Mucosa of descending colon (tissue), 3 donors: ENCODE data around the gene SPATA32. TPM values are rescaled to one million over a fixed set of nuclear protein-coding genes. Genes with fewer than 3 reads are reported as not detected.

Source experiments
- ATAC-seq: fragments of 200-7000 bp; cut with Tn5 transposase; one replicate; pipeline ENCODE4 v1.9.1; 2020; ENCODE audit warnings: mild to moderate bottlenecking, moderate library complexity
- DNase-seq, 3 donors: peaks; one replicate each; pipeline ENCODE4 v3.0.0-alpha.2; 2020
- H3K36me3 ChIP-seq: fragments of 200-600 bp; one replicate; pipeline ENCODE4 v1.8.0; 2021; ENCODE audit warnings: low read depth, mild to moderate bottlenecking
- H3K4me1 ChIP-seq: fragments of 200-600 bp; one replicate; pipeline ENCODE4 v1.8.0; 2021; ENCODE audit warnings: low read depth, mild to moderate bottlenecking
- H3K4me3 ChIP-seq: fragments of 200-600 bp; one replicate; pipeline ENCODE4 v1.8.0; 2021; ENCODE audit warnings: mild to moderate bottlenecking
- H3K9me3 ChIP-seq: fragments of 200-600 bp; one replicate; pipeline ENCODE4 v1.8.0; 2021; ENCODE audit warnings: mild to moderate bottlenecking
- CTCF ChIP-seq: fragments of 200-600 bp; IDR thresholded peaks from one replicate; pipeline ENCODE4 v1.8.0; 2022; ENCODE audit warnings: antibody characterized with exemption, mild to moderate bottlenecking
- intact Hi-C, 2 donors: fragments of 100-400 bp; cut with DNase I in 1 of 2; cut with micrococcal nuclease in 1 of 2; formaldehyde crosslinking; loops; one replicate each; pipeline versions ENCODE4 v1.11.0 to v1.11.1; 2022; cut with DNase I, micrococcal nuclease
- total RNA-seq, 3 donors: library from RNA; stranded (reverse); fragmentation: NEBNext Ultra II Directional in 2 of 3; extraction: Animal tissue kit (Norgen Biotek cat#: 25700) in 2 of 3; gene quantifications; one replicate each; pipeline versions ENCODE4 v1.2.1 to v1.2.4, GENCODE V29; 2021 to 2023
- donor health status: DM: no; HTN: no; CAD: no; lungs with moderate emphysema.
- donor health status: DM: no; HTN: no; CAD: no.
- donor health status: DM: no; HTN: yes; CAD: no.

Gene SPATA32
- total RNA-seq, 3 donors from 2014 or later = 0.19 to 0.22 TPM; not detected in 1

DNA sequence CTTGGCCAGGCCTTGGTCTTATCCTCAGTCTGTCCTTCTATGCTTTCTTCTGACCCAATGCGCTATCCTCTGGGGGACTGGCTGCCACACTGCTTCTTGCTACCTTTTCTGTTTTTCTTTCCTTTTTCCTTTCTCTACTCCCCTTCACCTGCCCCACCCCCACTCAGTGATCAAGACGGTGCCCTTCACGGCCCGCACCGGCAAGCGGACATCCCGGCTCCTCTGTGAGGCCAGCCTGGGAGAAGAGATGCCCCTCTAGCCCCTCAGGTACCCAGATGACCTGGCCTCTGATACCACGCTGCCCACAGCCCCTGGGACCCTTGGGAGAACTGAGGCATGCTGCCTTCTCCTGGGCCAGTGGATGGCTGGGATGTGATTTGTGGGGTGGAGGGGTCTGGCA, 15.6 kb downstream of the SPATA32 start:
- no peak overlapping the region for H3K4me3 ChIP-seq
- no peaks in the 10 kb centered on the region for H3K36me3 ChIP-seq
- DNase-seq (no peak), ATAC-seq (no peak)
- intact Hi-C loops = no loop called here
- H3K9me3 ChIP-seq = no peaks in the 10 kb centered on the region
- H3K4me1 ChIP-seq = peaks cover 29% of the 10 kb centered on the region
- TF ChIP-seq CTCF = no peak

DNA sequence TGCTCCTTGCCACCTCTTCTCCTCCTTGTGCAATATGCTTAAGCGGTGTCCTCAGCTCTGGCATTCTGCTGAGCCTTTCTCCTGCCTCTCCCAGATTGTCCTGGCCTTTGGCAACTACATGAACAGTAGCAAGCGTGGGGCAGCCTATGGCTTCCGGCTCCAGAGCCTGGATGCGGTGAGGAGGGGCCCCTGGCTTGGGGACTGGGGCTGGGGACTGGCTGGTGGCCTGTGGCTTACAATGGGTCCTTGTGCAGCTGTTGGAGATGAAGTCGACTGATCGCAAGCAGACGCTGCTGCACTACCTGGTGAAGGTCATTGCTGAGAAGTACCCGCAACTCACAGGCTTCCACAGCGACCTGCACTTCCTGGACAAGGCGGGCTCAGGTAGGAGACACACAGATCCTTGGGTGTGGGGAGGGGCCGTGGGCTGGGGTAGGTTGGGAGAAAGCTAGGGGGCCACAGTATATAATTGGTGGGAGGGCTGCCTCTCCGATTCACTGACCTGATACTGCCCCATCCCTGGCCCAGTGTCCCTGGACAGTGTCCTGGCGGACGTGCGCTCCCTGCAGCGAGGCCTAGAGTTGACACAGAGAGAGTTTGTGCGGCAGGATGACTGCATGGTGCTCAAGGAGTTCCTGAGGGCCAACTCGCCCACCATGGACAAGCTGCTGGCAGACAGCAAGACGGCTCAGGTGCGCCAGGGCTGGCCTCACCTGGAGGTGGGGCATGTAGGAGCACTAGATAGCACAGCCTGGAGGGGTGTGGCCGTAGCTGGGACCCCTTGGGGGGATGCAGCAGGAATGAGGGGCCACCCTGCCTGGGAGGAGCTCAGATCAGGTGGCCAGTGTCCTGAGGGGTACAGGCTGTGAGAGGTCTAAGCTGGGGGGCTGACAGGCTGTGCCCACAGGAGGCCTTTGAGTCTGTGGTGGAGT, 16.9 kb downstream of the SPATA32 start:
- H3K36me3 ChIP-seq = no peaks in the 10 kb centered on the region

GRCh38 chr17:45243750-45244149, 18.1 kb downstream of the SPATA32 start:
- no peaks in the 10 kb centered on the region for H3K9me3 ChIP-seq
- intact Hi-C loops = no loop called here
- no peak for TF ChIP-seq CTCF
- ATAC-seq (peak; percentile 52), DNase-seq (peak; percentile 82 to 89 (median 87))
- no peak overlapping the region for H3K4me3 ChIP-seq
- H3K4me1 ChIP-seq = peaks cover 29% of the 10 kb centered on the region
- H3K36me3 ChIP-seq = no peaks in the 10 kb centered on the region

More for the DNA sequence above, 16.9 kb downstream of the SPATA32 start:
- Histone ChIP-seq H3K9me3 (no peaks in the 10 kb centered on the region), H3K4me1 (peaks cover 30% of the 10 kb centered on the region), H3K4me3 (no peak overlapping the region)
- no peak for TF ChIP-seq CTCF
- no peak for ATAC-seq
- intact Hi-C loops = no loop called here
- DNase-seq = no peak

DNA sequence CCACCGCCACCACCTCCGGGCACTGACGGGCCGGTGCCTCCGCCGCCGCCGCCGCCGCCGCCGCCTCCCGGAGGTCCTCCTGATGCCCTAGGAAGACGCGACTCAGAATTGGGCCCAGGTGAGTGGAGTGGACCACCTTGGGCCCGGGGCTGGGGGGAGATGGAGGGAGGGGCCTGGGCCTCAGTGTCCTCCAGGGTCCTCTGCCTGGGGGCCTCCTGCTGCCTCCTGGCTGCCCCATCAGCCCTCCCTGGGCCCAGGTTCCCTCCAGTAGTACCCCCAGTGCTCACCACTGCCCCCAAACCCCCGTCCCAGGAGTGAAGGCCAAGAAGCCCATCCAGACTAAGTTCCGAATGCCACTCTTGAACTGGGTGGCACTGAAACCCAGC, 19.9 kb downstream of the SPATA32 start:
- ATAC-seq (no peak), DNase-seq (no peak)
- Histone ChIP-seq H3K36me3 (no peaks in the 10 kb centered on the region), H3K4me1 (peaks cover 17% of the 10 kb centered on the region), H3K4me3 (no peak overlapping the region), H3K9me3 (no peaks in the 10 kb centered on the region)
- TF ChIP-seq CTCF = no peak
- intact Hi-C loops = no loop called here

GRCh38 chr17:45241328-45242028, 20.4 kb downstream of the SPATA32 start:
- Histone ChIP-seq H3K9me3 (no peaks in the 10 kb centered on the region), H3K4me3 (no peak overlapping the region), H3K36me3 (no peaks in the 10 kb centered on the region), H3K4me1 (peaks cover 12% of the 10 kb centered on the region)
- peak in 2 of 3 donors; percentile 57 to 67 for DNase-seq
- peak; percentile 17 for ATAC-seq
- intact Hi-C loops = no loop called here
- TF ChIP-seq CTCF = no peak
